HG02610 (cell line): ENCODE results near the gene UACA.

Experiments
- ATAC-seq: cut with Tn5 transposase; IDR thresholded peaks from one replicate; pipeline ENCODE4 v1.9.1; 2021; ENCODE audit warnings: mild to moderate bottlenecking, moderate library complexity; ENCODE audit not compliant: unreplicated experiment

Gene UACA

GRCh38 chr15:70783610-70784022 lies 20.3 kb upstream of the UACA start:
- no peak for ATAC-seq

GRCh38 chr15:70783041-70783440 lies 19.7 kb upstream of the UACA start:
- ATAC-seq: no peak

GRCh38 chr15:70781236-70781635 lies 17.9 kb upstream of the UACA start:
- no peak for ATAC-seq

- ATAC-seq: no peak
Observed at GRCh38 chr15:70778258-70779076, 15.1 kb upstream of the UACA start.

GRCh38 chr15:70777170-70777926 lies 14.0 kb upstream of the UACA start:
- ATAC-seq: no peak

- no peak for ATAC-seq
Observed at GRCh38 chr15:70775160-70775559, 11.8 kb upstream of the UACA start.

- ATAC-seq: no peak
Observed at GRCh38 chr15:70772402-70772801, 9.0 kb upstream of the UACA start.

- no peak for ATAC-seq
Observed at GRCh38 chr15:70770863-70771262, 7.5 kb upstream of the UACA start.

- ATAC-seq: no peak
Observed at GRCh38 chr15:70768257-70768883, 5.0 kb upstream of the UACA start.

- ATAC-seq: no peak
Observed at GRCh38 chr15:70767667-70768066, 4.3 kb upstream of the UACA start.

- ATAC-seq: no peak
Observed at GRCh38 chr15:70766597-70766996, 3.2 kb upstream of the UACA start.

GRCh38 chr15:70765504-70766281 lies 2.3 kb upstream of the UACA start:
- ATAC-seq: no peak

GRCh38 chr15:70763950-70764730 lies 782 bp upstream of the UACA start:
- ATAC-seq: no peak

- ATAC-seq: peak; percentile 4
Observed at GRCh38 chr15:70762469-70763119, 764 bp downstream of the UACA start.

- ATAC-seq: no peak
Observed at GRCh38 chr15:70761931-70762468, 1.4 kb downstream of the UACA start.

GRCh38 chr15:70761046-70761445 lies 2.3 kb downstream of the UACA start:
- no peak for ATAC-seq

GRCh38 chr15:70758790-70759462 lies 4.4 kb downstream of the UACA start:
- no peak for ATAC-seq

- no peak for ATAC-seq
Observed at GRCh38 chr15:70757627-70758026, 5.7 kb downstream of the UACA start.

GRCh38 chr15:70754862-70755261 lies 8.5 kb downstream of the UACA start:
- ATAC-seq: no peak
